Gastroesophageal sphincter (tissue), 3 donors: ENCODE data around the gene PKHD1.

Experiments used
- EP300 ChIP-seq: sonication (generic); formaldehyde crosslinking; IDR thresholded peaks from one replicate; pipeline ENCODE4 v1.6.1; 2017; ENCODE audit warnings: antibody characterized with exemption, mild to moderate bottlenecking
- POLR2A ChIP-seq, 2 donors: fragments of 450-650 bp; IDR thresholded peaks; one replicate each; pipeline ENCODE4 v1.6.1; 2017; ENCODE audit warnings: antibody characterized with exemption in 2 of 2, mild to moderate bottlenecking in 2 of 2, moderate library complexity in 1 of 2
- POLR2AphosphoS5 ChIP-seq: sonication (generic); formaldehyde crosslinking; IDR thresholded peaks from one replicate; pipeline ENCODE4 v1.6.1; 2017; ENCODE audit warnings: antibody characterized with exemption
- TF ChIP-seq, protein P1 (sequence below), 4 experiments: fragments of 200-600 bp in 2 of 4; fragments of 450-650 bp in 2 of 4; sonication (generic) in 1 of 4; IDR thresholded peaks; one replicate each; pipeline ENCODE4 v1.5.1; 2017 to 2019; ENCODE audit warnings: antibody characterized with exemption in 4 of 4, mild to moderate bottlenecking in 2 of 4, moderate library complexity in 2 of 4

DNA sequence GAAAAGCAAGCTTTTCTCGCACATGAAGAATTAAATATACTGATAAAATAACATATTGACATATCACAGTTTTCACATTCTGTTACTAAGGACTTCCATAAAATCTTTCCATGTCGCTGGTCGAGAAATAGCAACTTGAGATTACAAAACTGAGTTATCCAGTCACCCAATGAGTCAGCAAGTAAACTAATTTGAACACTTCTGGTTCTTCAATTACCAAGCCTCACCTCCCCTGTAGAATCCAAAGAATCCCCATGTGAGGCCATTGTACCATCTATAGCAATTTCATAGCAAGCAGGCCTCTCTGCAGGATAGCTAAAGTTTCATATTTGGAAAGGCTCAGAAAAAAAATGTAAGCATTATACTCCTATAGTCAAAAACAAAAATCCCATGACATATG lies 87.3 kb downstream of the PKHD1 start:
- TF ChIP-seq POLR2A (IDR thresholded peaks at IDR 0.05) (no peak), EP300 (no peak), POLR2AphosphoS5 (no peak)
- TF ChIP-seq, protein P1, sequence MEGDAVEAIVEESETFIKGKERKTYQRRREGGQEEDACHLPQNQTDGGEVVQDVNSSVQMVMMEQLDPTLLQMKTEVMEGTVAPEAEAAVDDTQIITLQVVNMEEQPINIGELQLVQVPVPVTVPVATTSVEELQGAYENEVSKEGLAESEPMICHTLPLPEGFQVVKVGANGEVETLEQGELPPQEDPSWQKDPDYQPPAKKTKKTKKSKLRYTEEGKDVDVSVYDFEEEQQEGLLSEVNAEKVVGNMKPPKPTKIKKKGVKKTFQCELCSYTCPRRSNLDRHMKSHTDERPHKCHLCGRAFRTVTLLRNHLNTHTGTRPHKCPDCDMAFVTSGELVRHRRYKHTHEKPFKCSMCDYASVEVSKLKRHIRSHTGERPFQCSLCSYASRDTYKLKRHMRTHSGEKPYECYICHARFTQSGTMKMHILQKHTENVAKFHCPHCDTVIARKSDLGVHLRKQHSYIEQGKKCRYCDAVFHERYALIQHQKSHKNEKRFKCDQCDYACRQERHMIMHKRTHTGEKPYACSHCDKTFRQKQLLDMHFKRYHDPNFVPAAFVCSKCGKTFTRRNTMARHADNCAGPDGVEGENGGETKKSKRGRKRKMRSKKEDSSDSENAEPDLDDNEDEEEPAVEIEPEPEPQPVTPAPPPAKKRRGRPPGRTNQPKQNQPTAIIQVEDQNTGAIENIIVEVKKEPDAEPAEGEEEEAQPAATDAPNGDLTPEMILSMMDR (IDR thresholded peaks at IDR 0.05) = no peak
